Spinal cord (tissue), 10 donors: ENCODE data around the gene DNHD1. TPM values are rescaled to one million over a fixed set of nuclear protein-coding genes. Genes with fewer than 3 reads are reported as not detected.

Source experiments
- DNase-seq, 6 donors: peaks; one replicate each; pipeline versions ENCODE4 v3.0.0 to v3.0.0-alpha.2; 2013 to 2015; ENCODE audit warnings: low spot score in 6 of 6, low read depth in 4 of 6
- H3K27ac ChIP-seq: one replicate; pipeline ENCODE4 v1.5.1; 2013; ENCODE audit warnings: low read depth, low read length, control low read depth
- H3K27me3 ChIP-seq: one replicate; pipeline ENCODE4 v1.6.1; 2013; ENCODE audit warnings: low read length; ENCODE audit not compliant: control insufficient read depth, insufficient read depth
- H3K36me3 ChIP-seq: one replicate; pipeline ENCODE4 v1.6.1; 2013; ENCODE audit warnings: low read length; ENCODE audit not compliant: control insufficient read depth, insufficient read depth
- H3K4me1 ChIP-seq: one replicate; pipeline ENCODE4 v1.6.1; 2013; ENCODE audit warnings: low read length; ENCODE audit not compliant: control insufficient read depth, insufficient read depth
- H3K4me3 ChIP-seq: one replicate; pipeline ENCODE4 v1.5.1; 2013; ENCODE audit warnings: low read depth, low read length, control low read depth
- H3K9me3 ChIP-seq: one replicate; pipeline ENCODE4 v1.6.1; 2013; ENCODE audit warnings: low read length; ENCODE audit not compliant: control insufficient read depth, insufficient read depth
- WGBS: methylation state at CpG from one replicate; pipeline ENCODE4 v1.1.5; 2013; ENCODE audit warnings: missing lambda C conversion rate; ENCODE audit not compliant: insufficient coverage; 5-methylcytosine and 5-hydroxymethylcytosine counted together
- polyA plus RNA-seq, 2 donors: library from polyadenylated mRNA; unstranded; fragments of 120-200 nt; gene quantifications; one replicate each; pipeline ENCODE4 v1.2.1, GENCODE V29; 2013; ENCODE audit not compliant: insufficient read length in 2 of 2
- total RNA-seq, 2 donors: library from RNA; depleted of rRNA in 1 of 2; stranded (reverse); fragments of 120-200 nt in 1 of 2; fragments of >200 nt in 1 of 2; gene quantifications; one replicate each; pipeline versions ENCODE4 v1.2.3 to v1.2.4, GENCODE V29; 2013 to 2014
- donor health status: healthy.

DNHD1 gene
- total and polyA plus RNA-seq, 4 donors: 6.6 to 22.7 (median 12.2) TPM

DNA sequence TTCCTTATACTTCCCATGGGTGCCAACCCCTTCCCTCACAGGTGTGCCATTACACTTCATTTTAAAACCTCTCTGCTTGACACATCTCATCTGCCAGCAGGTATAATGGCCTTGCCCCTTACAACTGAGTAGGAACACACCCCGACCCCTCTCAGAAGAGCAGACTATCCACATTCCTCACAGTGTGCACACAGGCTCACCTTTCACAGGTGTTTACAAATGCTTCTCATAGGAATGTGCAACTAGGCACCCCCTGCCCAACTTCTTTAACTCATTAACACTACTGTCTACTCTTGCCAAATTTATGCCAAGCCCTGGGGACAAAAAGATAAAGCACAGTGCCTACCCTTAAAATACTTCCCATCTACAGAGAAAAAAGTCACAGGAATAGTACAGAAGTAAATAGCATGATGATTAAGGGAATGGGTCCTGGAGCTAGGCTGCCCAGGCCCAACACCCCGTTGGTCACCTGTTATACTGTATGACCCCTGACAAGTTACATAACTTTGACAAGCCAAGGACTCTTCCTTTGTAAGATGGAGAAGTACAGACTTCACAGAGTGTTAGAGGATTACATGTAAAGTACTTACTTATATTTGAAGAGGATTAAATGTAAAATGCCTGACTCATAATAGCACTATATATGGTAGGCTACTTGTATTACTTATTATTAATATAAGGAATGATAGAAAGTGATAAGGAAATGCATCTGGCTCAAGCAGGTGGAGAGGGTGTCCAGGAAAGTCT is 38.6 kb upstream of the DNHD1 start:
- no peaks in the 10 kb centered on the region for H3K4me1 ChIP-seq
- DNase-seq: no peak
- no peaks in the 10 kb centered on the region for H3K27me3 ChIP-seq
- no peaks in the 10 kb centered on the region for H3K9me3 ChIP-seq
- WGBS: 100% methylated on average over 1 of the region's 2 CpGs
- no peak overlapping the region for H3K4me3 ChIP-seq
- no peak overlapping the region for H3K27ac ChIP-seq
- H3K36me3 ChIP-seq: peaks cover 71% of the 10 kb centered on the region

- 100% methylated on average over 1 of the region's 1 CpG for WGBS
- Histone ChIP-seq H3K27me3 (no peaks in the 10 kb centered on the region), H3K27ac (no peak overlapping the region), H3K36me3 (peaks cover 74% of the 10 kb centered on the region), H3K9me3 (no peaks in the 10 kb centered on the region), H3K4me3 (no peak overlapping the region), H3K4me1 (no peaks in the 10 kb centered on the region)
- DNase-seq: no peak
These were observed 38.0 kb upstream of the DNHD1 start for GRCh38 chr11:6459099-6459450.

- Histone ChIP-seq H3K36me3 (peaks cover 16% of the 10 kb centered on the region), H3K27me3 (no peaks in the 10 kb centered on the region), H3K9me3 (no peaks in the 10 kb centered on the region), H3K4me1 (peaks cover 6% of the 10 kb centered on the region), H3K27ac (no peak overlapping the region), H3K4me3 (no peak overlapping the region)
- DNase-seq: peak in 5 of 6 donors; percentile 36 to 93 (median 63)
- WGBS: 23% methylated on average over 4 of the region's 6 CpGs
These were observed 28.2 kb upstream of the DNHD1 start for GRCh38 chr11:6468712-6469495.

GRCh38 chr11:6469599-6469998 is 27.5 kb upstream of the DNHD1 start:
- H3K4me1 ChIP-seq: peaks cover 11% of the 10 kb centered on the region
- no peak overlapping the region for H3K4me3 ChIP-seq
- no peaks in the 10 kb centered on the region for H3K27me3 ChIP-seq
- no peak for DNase-seq
- H3K36me3 ChIP-seq: peaks cover 12% of the 10 kb centered on the region
- WGBS: 100% methylated on average over 1 of the region's 1 CpG
- no peaks in the 10 kb centered on the region for H3K9me3 ChIP-seq
- H3K27ac ChIP-seq: no peak overlapping the region

- peak in 2 of 6 donors; percentile 19 to 20 for DNase-seq
- Histone ChIP-seq H3K27me3 (no peaks in the 10 kb centered on the region), H3K4me1 (peaks cover 11% of the 10 kb centered on the region), H3K27ac (no peak overlapping the region), H3K36me3 (peaks cover 15% of the 10 kb centered on the region), H3K9me3 (no peaks in the 10 kb centered on the region), H3K4me3 (peak overlapping the region; percentile 89)
- WGBS: 17% methylated on average over 1 of the region's 1 CpG
These were observed 24.1 kb upstream of the DNHD1 start for GRCh38 chr11:6472934-6473333.

DNA sequence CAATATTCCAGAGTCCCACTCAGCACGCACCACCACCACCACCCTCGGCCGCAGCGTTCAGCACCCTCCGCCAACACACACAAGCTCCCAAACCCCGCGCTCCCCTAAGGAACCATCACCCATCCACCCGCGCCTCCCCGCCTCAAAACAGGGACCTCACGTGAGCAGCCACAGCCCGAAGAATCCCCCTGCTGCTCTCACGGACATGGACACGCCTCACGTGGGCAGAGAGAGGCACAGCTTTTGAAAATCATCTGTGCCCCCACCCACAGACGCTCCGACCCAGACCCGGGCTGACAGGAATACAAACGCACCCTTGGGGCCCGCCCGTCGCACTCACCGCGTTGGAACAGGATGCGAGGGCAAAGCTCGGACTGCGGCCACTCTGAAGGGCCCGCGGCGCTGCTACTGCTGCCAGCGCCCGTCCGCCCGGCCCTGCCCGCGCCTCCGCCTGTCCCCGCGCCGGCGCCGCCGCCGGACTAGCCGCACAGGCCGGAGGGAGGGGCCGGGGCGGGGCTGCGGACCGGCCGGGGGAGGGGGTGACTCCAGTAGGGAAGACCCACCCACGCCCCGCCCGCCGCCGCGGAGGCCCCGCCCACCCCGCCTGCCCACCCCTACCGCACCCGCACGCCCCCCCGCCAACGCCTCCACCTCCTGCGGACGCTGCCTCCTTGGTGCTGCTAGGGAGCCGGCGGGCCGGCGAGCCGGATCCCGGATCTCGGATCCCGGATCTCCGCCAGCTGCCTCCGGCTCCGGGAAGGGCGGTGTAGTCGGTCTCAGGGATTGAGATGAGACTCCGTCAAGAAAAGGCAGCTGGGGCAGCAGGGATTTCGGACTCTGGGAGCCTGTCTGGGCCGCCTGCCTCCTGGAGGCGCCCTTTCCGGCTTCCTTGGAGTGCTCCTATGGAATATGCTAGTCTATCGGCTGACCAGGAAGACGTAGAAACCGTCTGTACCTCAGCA is 23.3 kb upstream of the DNHD1 start, which contains the start of gene TRIM3:
TRIM3 (minus strand) TSS at position 491 of the 962 bp plus-strand sequence. CDS start 8,246 bp downstream, outside the sequence.
- H3K4me3 ChIP-seq: peak within 1 kb of the TSS; percentile 89
- no peaks in the 10 kb centered on the region for H3K27me3 ChIP-seq
- no peaks in the 10 kb centered on the region for H3K9me3 ChIP-seq
- DNase-seq: peak; percentile 59 to 96 (median 82)
- peaks cover 11% of the 10 kb centered on the region for H3K4me1 ChIP-seq
- peaks cover 23% of the 10 kb centered on the region for H3K36me3 ChIP-seq
- peak within 1 kb of the TSS; percentile 94 for H3K27ac ChIP-seq
- WGBS: 0% methylated on average over 66 of the region's 87 CpGs

- Histone ChIP-seq H3K9me3 (no peaks in the 10 kb centered on the region), H3K27me3 (no peaks in the 10 kb centered on the region), H3K4me3 (peak overlapping the region; percentile 71), H3K4me1 (peaks cover 11% of the 10 kb centered on the region), H3K27ac (peak overlapping the region; percentile 94), H3K36me3 (peaks cover 27% of the 10 kb centered on the region)
- 7% methylated on average over 3 of the region's 7 CpGs for WGBS
- no peak for DNase-seq
These were observed 22.7 kb upstream of the DNHD1 start for GRCh38 chr11:6474413-6474792.

DNA sequence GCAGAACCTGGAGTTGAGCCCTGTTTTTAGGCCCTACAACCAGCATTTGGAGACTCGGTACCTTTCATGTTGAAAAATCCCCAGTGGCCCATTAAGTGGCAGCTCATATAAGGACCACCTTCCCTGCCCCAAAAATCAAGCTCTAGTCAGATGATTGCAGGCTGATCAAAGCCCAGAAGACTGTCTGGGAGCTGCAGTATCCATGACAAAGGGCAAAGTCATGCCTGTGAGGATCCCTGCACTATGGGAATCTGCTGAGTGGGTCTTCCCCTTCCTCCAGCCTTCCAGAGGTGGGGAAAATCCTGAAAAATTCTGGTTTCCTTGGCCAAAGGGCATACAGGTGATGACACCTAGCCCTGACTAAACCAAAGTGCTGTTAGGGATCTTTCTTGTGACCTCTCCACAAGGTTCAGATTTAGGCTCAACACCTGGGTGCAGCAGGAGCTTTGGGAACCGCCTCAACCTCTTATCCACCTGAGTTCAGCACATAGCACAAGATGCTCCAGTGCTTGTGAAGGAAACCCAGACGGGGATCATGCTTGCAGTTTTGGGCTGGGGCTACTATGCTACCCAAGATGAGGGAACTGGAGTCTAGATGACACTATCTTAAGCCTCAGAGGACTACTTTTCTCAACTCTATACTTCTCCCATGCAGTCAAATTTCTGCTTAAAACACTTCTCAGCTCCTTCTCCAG is 22.1 kb upstream of the DNHD1 start:
- no peak overlapping the region for H3K4me3 ChIP-seq
- 63% methylated on average over 2 of the region's 3 CpGs for WGBS
- H3K4me1 ChIP-seq: peaks cover 15% of the 10 kb centered on the region
- H3K27me3 ChIP-seq: no peaks in the 10 kb centered on the region
- peak in 2 of 6 donors; percentile 3 to 10 for DNase-seq
- H3K9me3 ChIP-seq: no peaks in the 10 kb centered on the region
- peaks cover 27% of the 10 kb centered on the region for H3K36me3 ChIP-seq
- H3K27ac ChIP-seq: peak overlapping the region; percentile 94

- Histone ChIP-seq H3K27me3 (no peaks in the 10 kb centered on the region), H3K36me3 (peaks cover 27% of the 10 kb centered on the region), H3K27ac (no peak overlapping the region), H3K9me3 (no peaks in the 10 kb centered on the region), H3K4me3 (no peak overlapping the region), H3K4me1 (peaks cover 25% of the 10 kb centered on the region)
- WGBS: 78% methylated on average over 3 of the region's 5 CpGs
- DNase-seq: no peak
These were observed 21.1 kb upstream of the DNHD1 start for GRCh38 chr11:6475936-6476335.
